BLaER1 treated with 17β-estradiol and CSF1 and Interleukin-3, amounts not matched to agents 10 nM and 100 nM (cell line): Measurements from ENCODE around the gene GLG1.
A peak's percentile ranks its signal among the peaks of the same experiment; 100 is the strongest.
"Not testable (repeated sequence)": the region's sequence is repeated elsewhere in the genome, so short reads cannot be mapped to it uniquely, and the experiment has no call there.

ENCODE experiments used
- H3K27ac ChIP-seq, 11 experiments: shearing (Covaris generic); formaldehyde crosslinking; 2 replicates each; pipeline ENCODE4 v1.8.1; 2022
- H3K27me3 ChIP-seq, 11 experiments: shearing (Covaris generic); formaldehyde crosslinking; 2 replicates each; pipeline ENCODE4 v1.8.1; 2022
- H3K36me3 ChIP-seq, 11 experiments: shearing (Covaris generic); formaldehyde crosslinking; 2 replicates each; pipeline ENCODE4 v1.8.1; 2022
- H3K4me1 ChIP-seq, 10 experiments: shearing (Covaris generic); formaldehyde crosslinking; 2 replicates each; pipeline ENCODE4 v1.8.1; 2022
- H3K4me2 ChIP-seq, 11 experiments: shearing (Covaris generic); formaldehyde crosslinking; 2 replicates each; pipeline ENCODE4 v1.8.1; 2022
- H3K4me3 ChIP-seq, 10 experiments: shearing (Covaris generic); formaldehyde crosslinking; 2 replicates each; pipeline ENCODE4 v1.8.1; 2022
- H3K9ac ChIP-seq, 11 experiments: shearing (Covaris generic); formaldehyde crosslinking; 2 replicates each; pipeline ENCODE4 v1.8.1; 2022
- H3K9me3 ChIP-seq, 11 experiments: shearing (Covaris generic); formaldehyde crosslinking; replicated peaks in 1 of 11; 2 replicates each; pipeline ENCODE4 v1.8.1; 2022
- H4K20me1 ChIP-seq, 11 experiments: shearing (Covaris generic); formaldehyde crosslinking; 2 replicates each; pipeline ENCODE4 v1.8.1; 2022
- Cebpa-rat ChIP-seq, 11 experiments: shearing (Covaris generic); IDR thresholded peaks; 2 replicates each; pipeline ENCODE4 v1.8.1; 2022

GLG1 gene

DNA sequence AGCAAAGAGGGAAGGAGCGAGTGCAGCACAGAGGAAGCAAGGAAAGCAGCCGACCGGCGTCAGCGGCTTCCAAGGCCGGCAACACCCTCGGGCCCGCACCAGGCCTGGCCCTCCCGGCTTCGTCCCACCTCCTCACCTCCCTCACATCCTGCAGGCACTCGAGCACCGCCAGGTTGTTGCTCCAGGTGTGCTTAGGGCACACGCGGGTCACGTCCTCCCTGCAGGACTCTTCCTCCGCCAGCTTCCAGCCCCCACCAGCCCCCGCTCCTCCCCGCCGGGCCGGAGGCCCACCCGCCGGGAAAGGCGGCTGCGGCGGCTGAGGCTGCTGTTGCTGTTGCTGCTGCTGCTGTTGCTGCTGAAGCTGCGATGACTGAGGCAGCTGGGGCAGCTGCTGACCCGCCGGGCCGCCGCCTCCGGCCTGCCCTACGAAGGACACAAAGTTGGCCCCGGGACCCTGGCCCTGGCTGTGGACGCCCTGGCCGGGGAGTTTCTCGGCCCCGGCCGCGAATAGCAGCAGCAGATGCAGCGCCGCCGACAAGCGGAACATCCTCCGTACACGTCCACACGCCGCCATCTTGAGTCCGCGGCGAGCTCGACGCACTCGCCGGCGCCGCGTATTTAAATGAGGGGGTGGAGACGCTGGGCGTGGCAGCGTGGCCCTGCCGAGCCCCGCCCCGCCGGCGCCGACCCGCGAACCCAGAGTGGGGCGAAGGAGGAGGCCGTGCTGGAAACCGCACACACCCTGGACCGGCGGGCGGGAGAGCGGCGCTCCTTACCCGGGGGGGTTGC is at the start of gene GLG1:
Gene GLG1, minus strand, starts transcription at position 594 of the 789 bp plus-strand sequence. Its CDS starts 20 bp downstream, at position 574.
- Histone ChIP-seq H3K9me3 (peaks cover 0 to 10% (median 0%) of the 10 kb centered on the region in 11 experiments; a peak in 1 of 22 replicates), H3K27ac (peak within 1 kb of the TSS; percentile 86 to 96 (median 93)), H3K4me3 (peak within 1 kb of the TSS; percentile 81 to 99 (median 92)), H3K36me3 (peaks cover 0 to 12% (median 0%) of the 10 kb centered on the region in 11 experiments; a peak in 4 of 22 replicates), H3K27me3 (no peaks in the 10 kb centered on the region), H3K9ac (peak within 1 kb of the TSS; percentile 92 to 97 (median 95)), H3K4me2 (peak within 1 kb of the TSS; percentile 77 to 98 (median 86)), H4K20me1 (peaks cover 27 to 50% (median 39%) of the 10 kb centered on the region in 11 experiments; a peak in 20 of 22 replicates), H3K4me1 (peaks cover 47 to 65% (median 60%) of the 10 kb centered on the region in 10 experiments)
- TF ChIP-seq Cebpa-rat (IDR thresholded peaks at IDR 0.05): no peak

DNA sequence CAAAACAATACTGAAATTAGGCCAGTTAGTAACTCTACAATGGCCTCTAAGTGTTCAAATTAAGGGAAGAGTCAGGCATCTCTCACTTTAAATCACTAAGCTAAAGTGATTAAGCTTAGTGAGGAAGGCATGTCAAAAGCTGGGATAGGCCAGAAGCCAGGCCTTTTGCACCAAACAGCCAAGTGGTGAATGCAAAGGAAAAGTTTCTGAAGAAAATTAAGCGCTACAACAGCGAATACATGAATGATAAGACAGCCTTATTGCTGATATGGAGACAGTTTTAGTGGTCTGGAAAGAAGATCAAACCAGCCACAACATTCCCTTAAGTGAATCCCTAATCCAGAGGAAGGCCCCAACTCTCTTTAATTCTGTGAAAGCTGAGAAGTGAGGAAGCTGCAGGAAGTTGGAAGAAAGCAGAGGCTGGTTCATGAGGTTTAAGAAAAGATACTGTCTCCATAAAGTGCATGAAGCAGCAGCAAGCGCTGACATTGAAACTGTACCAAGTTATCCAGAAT is 47.7 kb upstream of the GLG1 start:
- Histone ChIP-seq H3K27ac (no peak overlapping the region), H3K9ac (0 out of 22 replicates have a peak overlapping the region, but pooled peaks of 2 of the 11 experiments have one; percentile 6 to 21), H3K4me2 (peak overlapping the region in 6 of 11 experiments; percentile 8 to 34 (median 16); a peak in 5 of 22 replicates), H3K4me1 (peaks cover 28 to 63% (median 46%) of the 10 kb centered on the region in 10 experiments), H4K20me1 (peaks cover 52 to 100% (median 100%) of the 10 kb centered on the region in 11 experiments; a peak in 21 of 22 replicates), H3K27me3 (no peaks in the 10 kb centered on the region), H3K4me3 (no peak overlapping the region), H3K9me3 (no peaks in the 10 kb centered on the region), H3K36me3 (peaks cover 63 to 100% (median 99%) of the 10 kb centered on the region in 11 experiments)
- no peak for TF ChIP-seq Cebpa-rat (IDR thresholded peaks at IDR 0.05)

DNA sequence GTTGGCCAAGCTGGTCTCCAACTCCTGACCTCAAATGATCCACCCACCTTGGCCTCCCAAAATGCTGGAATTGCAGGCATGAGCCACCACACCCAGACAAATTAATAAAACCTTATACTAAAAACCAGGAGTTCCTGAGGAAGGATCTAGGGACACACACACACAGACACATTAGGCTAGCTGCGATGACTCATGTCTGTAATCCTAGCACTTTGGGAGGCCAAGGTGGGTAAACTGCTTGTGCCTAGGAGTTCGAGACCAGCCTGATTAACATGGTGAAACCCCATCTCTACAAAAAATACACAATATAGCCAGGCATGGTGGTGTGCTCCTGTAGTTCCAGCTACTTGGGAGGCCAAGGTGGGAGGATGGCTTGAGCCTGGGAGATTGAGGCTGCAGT is 46.0 kb upstream of the GLG1 start:
- H3K4me2 ChIP-seq: peak overlapping the region in 5 of 11 experiments; percentile 0 to 26 (median 6); a peak in 3 of 22 replicates
- H3K36me3 ChIP-seq: peaks cover 66 to 100% (median 99%) of the 10 kb centered on the region in 11 experiments
- not testable (repeated sequence) for H3K9me3 ChIP-seq, H3K27me3 ChIP-seq, H3K9ac ChIP-seq, H3K4me3 ChIP-seq, H3K27ac ChIP-seq
- H3K4me1 ChIP-seq: peaks cover 11 to 46% (median 29%) of the 10 kb centered on the region in 10 experiments; a peak in 19 of 20 replicates
- peaks cover 41 to 100% (median 99%) of the 10 kb centered on the region in 11 experiments; a peak in 21 of 22 replicates for H4K20me1 ChIP-seq

DNA sequence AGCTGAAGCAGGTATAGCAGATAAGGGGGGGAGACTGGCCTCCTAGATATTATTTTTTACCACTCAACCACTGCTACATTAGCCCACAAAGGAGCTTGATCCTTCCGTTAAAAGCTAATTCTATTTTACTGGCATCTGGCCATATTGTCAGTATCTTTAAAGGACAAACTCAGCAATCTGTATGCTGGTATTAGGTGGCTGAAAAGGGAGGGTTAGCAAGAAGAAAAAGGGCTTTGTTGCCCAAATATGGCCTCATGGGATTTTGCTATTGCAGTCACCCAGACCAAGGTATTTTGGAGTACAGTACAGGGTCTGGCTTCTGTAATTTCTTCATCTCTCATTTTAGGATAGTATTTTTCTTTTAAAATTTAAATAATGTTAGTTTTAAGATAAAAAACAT is 45.3 kb upstream of the GLG1 start:
- Histone ChIP-seq H3K36me3 (peaks cover 73 to 100% (median 99%) of the 10 kb centered on the region in 11 experiments), H3K27ac (no peak overlapping the region)
- no peak for TF ChIP-seq Cebpa-rat (IDR thresholded peaks at IDR 0.05)

DNA sequence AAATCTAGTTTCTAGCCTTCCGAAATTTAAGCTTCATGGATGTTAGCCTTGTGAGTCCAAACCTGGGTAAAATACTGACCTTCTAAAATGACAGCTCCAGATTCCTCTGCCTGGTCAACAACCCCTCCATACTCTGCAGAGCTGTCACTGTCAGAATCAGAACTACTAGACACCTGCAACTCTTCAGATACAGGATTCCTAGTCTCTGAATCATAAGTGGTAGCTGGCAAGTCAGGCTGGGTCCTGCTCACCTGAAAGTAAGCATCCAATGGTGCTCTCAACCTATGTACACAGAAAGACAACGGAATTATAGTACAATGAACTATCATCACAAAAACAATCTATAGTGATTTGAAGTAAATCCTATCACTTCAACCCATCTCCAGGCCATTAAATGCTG is 44.9 kb upstream of the GLG1 start:
- Histone ChIP-seq H3K27ac (no peak overlapping the region), H4K20me1 (peaks cover 34 to 100% (median 98%) of the 10 kb centered on the region in 11 experiments; a peak in 21 of 22 replicates), H3K27me3 (no peaks in the 10 kb centered on the region), H3K4me2 (no peak overlapping the region), H3K4me3 (no peak overlapping the region), H3K36me3 (peaks cover 77 to 100% (median 99%) of the 10 kb centered on the region in 11 experiments), H3K4me1 (peaks cover 4 to 35% (median 20%) of the 10 kb centered on the region in 10 experiments; a peak in 13 of 20 replicates), H3K9ac (peak overlapping the region in 1 of 11 experiments; percentile 6; a peak in 3 of 22 replicates), H3K9me3 (no peaks in the 10 kb centered on the region)
- TF ChIP-seq Cebpa-rat (IDR thresholded peaks at IDR 0.05): no peak

More for the DNA sequence above, 45.3 kb upstream of the GLG1 start:
- peak overlapping the region in 1 of 11 experiments; percentile 6; a peak in 3 of 22 replicates for H3K9ac ChIP-seq
- peaks cover 35 to 100% (median 99%) of the 10 kb centered on the region in 11 experiments; a peak in 21 of 22 replicates for H4K20me1 ChIP-seq
- H3K27me3 ChIP-seq: no peaks in the 10 kb centered on the region
- H3K4me3 ChIP-seq: no peak overlapping the region
- no peaks in the 10 kb centered on the region for H3K9me3 ChIP-seq
- H3K4me2 ChIP-seq: no peak overlapping the region
- peaks cover 5 to 39% (median 23%) of the 10 kb centered on the region in 10 experiments; a peak in 16 of 20 replicates for H3K4me1 ChIP-seq

DNA sequence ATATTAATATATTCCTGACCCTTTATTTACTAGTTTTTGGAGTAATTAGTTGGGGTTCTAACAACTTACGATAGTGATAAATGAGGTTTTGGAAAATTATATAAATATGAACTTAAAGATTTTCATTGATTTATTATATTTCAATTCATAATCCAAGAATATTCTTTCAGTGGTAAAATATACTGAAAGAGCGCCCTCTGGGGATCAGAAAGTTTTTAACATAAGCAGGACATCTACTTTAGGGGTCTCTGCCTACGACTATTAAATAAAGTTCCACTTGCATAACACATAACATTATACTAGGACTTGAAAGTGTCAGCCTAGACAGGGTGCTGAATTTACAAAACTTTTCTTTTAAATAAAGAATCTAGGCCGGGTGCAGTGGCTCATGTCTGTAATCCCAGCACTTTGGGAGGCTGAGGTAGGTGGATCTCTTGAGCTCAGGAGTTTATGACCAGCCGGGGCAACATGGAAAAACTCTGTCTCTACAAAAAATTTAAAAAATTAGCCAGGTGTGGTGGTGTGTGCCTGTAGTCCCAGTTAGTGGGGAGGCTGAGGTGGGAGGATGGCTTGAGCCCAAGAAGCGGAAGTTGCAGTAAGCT is 44.2 kb upstream of the GLG1 start:
- peaks cover 0 to 30% (median 17%) of the 10 kb centered on the region in 10 experiments; a peak in 13 of 20 replicates for H3K4me1 ChIP-seq
- peak overlapping the region in 1 of 11 experiments; percentile 6; a peak in 1 of 22 replicates for H3K9ac ChIP-seq
- H3K27me3 ChIP-seq: no peaks in the 10 kb centered on the region
- no peak overlapping the region for H3K4me2 ChIP-seq
- no peak overlapping the region for H3K27ac ChIP-seq
- peaks cover 30 to 100% (median 98%) of the 10 kb centered on the region in 11 experiments; a peak in 21 of 22 replicates for H4K20me1 ChIP-seq
- TF ChIP-seq Cebpa-rat (IDR thresholded peaks at IDR 0.05): no peak
- H3K4me3 ChIP-seq: no peak overlapping the region
- H3K36me3 ChIP-seq: peaks cover 78 to 100% (median 99%) of the 10 kb centered on the region in 11 experiments
- H3K9me3 ChIP-seq: no peaks in the 10 kb centered on the region

DNA sequence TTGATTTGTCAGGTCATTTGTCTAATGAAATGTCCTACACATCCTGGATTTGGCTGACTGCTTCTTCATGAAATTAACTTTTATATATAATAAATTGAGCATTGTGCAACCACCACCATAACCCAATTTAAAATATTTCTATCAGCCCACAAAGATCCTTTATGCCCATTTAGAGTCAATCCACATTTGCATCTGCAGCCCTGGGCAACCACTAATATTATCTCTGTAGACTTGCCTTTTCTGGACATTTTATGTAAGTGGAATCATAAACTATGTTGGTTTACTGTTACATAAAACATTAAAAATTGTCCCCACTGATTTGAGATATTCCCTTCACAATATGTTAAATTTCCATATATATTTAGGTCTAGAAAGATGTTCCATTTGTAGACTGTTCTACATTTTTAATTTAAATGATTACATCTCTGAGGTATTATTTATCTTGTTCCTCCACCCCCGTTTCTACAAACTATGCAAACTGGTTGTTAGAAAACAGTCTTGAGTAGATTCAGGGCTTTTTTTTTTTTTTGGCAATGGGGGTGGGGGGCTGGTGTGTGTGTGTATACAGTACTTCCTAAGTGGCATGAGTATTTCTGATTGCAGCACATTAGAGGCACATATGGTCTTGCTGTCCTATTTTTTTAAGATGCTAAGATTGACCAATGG is 43.1 kb upstream of the GLG1 start:
- H3K4me3 ChIP-seq: no peak overlapping the region
- TF ChIP-seq Cebpa-rat (IDR thresholded peaks at IDR 0.05): no peak
- peaks cover 28 to 100% (median 98%) of the 10 kb centered on the region in 11 experiments; a peak in 21 of 22 replicates for H4K20me1 ChIP-seq
- H3K4me2 ChIP-seq: no peak overlapping the region
- no peak overlapping the region for H3K27ac ChIP-seq
- peaks cover 0 to 25% (median 15%) of the 10 kb centered on the region in 10 experiments; a peak in 13 of 20 replicates for H3K4me1 ChIP-seq
- H3K27me3 ChIP-seq: no peaks in the 10 kb centered on the region
- H3K36me3 ChIP-seq: peaks cover 84 to 100% (median 99%) of the 10 kb centered on the region in 11 experiments
- H3K9ac ChIP-seq: no peak overlapping the region
- no peaks in the 10 kb centered on the region for H3K9me3 ChIP-seq

DNA sequence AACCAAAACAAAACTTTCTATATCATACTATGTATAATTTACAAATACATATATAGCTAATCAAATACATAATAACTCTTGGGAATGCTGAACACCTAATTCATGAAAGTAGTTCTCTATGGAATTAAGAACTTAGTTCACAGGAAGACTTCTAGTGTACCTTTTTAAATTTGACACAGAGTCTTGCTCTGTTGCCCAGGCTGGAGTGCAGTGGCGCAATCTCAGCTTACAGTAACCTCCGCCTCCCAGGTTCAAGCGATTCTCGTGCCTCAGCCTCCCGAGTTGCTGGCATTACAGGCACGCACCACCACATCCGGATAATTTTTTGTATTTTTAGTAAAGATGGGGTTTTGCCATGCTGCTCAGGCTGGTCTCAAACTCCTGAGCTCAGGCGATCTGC is 35.1 kb upstream of the GLG1 start:
- peaks cover 96 to 100% (median 100%) of the 10 kb centered on the region in 11 experiments for H3K36me3 ChIP-seq
- H3K4me1 ChIP-seq: no peaks in the 10 kb centered on the region
- H3K4me3 ChIP-seq: no peak overlapping the region
- H3K27ac ChIP-seq: no peak overlapping the region
- TF ChIP-seq Cebpa-rat (IDR thresholded peaks at IDR 0.05): no peak
- H3K9ac ChIP-seq: no peak overlapping the region
- H3K4me2 ChIP-seq: no peak overlapping the region
- peaks cover 0 to 91% (median 53%) of the 10 kb centered on the region in 11 experiments; a peak in 18 of 22 replicates for H4K20me1 ChIP-seq
- H3K9me3 ChIP-seq: no peaks in the 10 kb centered on the region
- no peaks in the 10 kb centered on the region for H3K27me3 ChIP-seq
